GM18508 (cell line): ENCODE measurements around the gene KLHL29.

Experiments
- ATAC-seq: cut with Tn5 transposase; IDR thresholded peaks from one replicate; pipeline ENCODE4 v1.9.1; 2021; ENCODE audit warnings: moderate number of reproducible peaks; ENCODE audit not compliant: insufficient read depth, unreplicated experiment

The KLHL29 gene

GRCh38 chr2:23681356-23682140, 296.6 kb downstream of the KLHL29 start:
- no peak for ATAC-seq

GRCh38 chr2:23682481-23682880, 297.5 kb downstream of the KLHL29 start:
- ATAC-seq = no peak

- ATAC-seq = no peak
Measured at GRCh38 chr2:23683001-23683400, 298.0 kb downstream of the KLHL29 start.

GRCh38 chr2:23684395-23685176, 299.6 kb downstream of the KLHL29 start:
- ATAC-seq = no peak

GRCh38 chr2:23685181-23685580, 300.2 kb downstream of the KLHL29 start:
- no peak for ATAC-seq

- ATAC-seq = no peak
Measured at GRCh38 chr2:23685706-23686105, 300.7 kb downstream of the KLHL29 start.

- no peak for ATAC-seq
Measured at GRCh38 chr2:23686405-23687029, 301.5 kb downstream of the KLHL29 start.

- ATAC-seq = no peak
Measured at GRCh38 chr2:23687214-23687613, 302.2 kb downstream of the KLHL29 start.

GRCh38 chr2:23687713-23688112, 302.7 kb downstream of the KLHL29 start:
- no peak for ATAC-seq

- no peak for ATAC-seq
Measured at GRCh38 chr2:23688486-23689130, 303.6 kb downstream of the KLHL29 start.

GRCh38 chr2:23689131-23689700, 304.2 kb downstream of the KLHL29 start:
- ATAC-seq = no peak

- ATAC-seq = no peak
Measured at GRCh38 chr2:23689891-23690290, 304.9 kb downstream of the KLHL29 start.

- ATAC-seq = no peak
Measured at GRCh38 chr2:23690421-23691105, 305.6 kb downstream of the KLHL29 start.

GRCh38 chr2:23691106-23691470, 306.1 kb downstream of the KLHL29 start:
- no peak for ATAC-seq

- no peak for ATAC-seq
Measured at GRCh38 chr2:23691565-23691964, 306.6 kb downstream of the KLHL29 start.

- no peak for ATAC-seq
Measured at GRCh38 chr2:23692263-23692662, 307.3 kb downstream of the KLHL29 start.

GRCh38 chr2:23692851-23693605, 308.0 kb downstream of the KLHL29 start:
- ATAC-seq = no peak

- ATAC-seq = no peak
Measured at GRCh38 chr2:23693606-23693951, 308.6 kb downstream of the KLHL29 start.
